Esophagus muscularis mucosa (tissue), 4 donors: ENCODE data around the gene SLC25A47.

ENCODE experiments used
- EP300 ChIP-seq: sonication (generic); formaldehyde crosslinking; IDR thresholded peaks from one replicate; pipeline ENCODE4 v1.6.1; 2017; ENCODE audit warnings: antibody characterized with exemption
- POLR2A ChIP-seq: fragments of 450-650 bp; IDR thresholded peaks from one replicate; pipeline ENCODE4 v1.6.1; 2017; ENCODE audit warnings: antibody characterized with exemption, moderate library complexity, mild to moderate bottlenecking, low read depth
- POLR2AphosphoS5 ChIP-seq, 2 donors: sonication (generic); formaldehyde crosslinking; IDR thresholded peaks; one replicate each; pipeline ENCODE4 v1.6.1; 2017; ENCODE audit warnings: antibody characterized with exemption in 2 of 2
- TF ChIP-seq, protein P1 (sequence below), 3 experiments: fragments of 200-600 bp in 2 of 3; fragments of 450-650 bp in 1 of 3; sonication (generic) in 2 of 3; IDR thresholded peaks; one replicate each; pipeline ENCODE4 v1.5.1; 2017 to 2019; ENCODE audit warnings: antibody characterized with exemption in 3 of 3, mild to moderate bottlenecking in 2 of 3, moderate library complexity in 1 of 3

DNA sequence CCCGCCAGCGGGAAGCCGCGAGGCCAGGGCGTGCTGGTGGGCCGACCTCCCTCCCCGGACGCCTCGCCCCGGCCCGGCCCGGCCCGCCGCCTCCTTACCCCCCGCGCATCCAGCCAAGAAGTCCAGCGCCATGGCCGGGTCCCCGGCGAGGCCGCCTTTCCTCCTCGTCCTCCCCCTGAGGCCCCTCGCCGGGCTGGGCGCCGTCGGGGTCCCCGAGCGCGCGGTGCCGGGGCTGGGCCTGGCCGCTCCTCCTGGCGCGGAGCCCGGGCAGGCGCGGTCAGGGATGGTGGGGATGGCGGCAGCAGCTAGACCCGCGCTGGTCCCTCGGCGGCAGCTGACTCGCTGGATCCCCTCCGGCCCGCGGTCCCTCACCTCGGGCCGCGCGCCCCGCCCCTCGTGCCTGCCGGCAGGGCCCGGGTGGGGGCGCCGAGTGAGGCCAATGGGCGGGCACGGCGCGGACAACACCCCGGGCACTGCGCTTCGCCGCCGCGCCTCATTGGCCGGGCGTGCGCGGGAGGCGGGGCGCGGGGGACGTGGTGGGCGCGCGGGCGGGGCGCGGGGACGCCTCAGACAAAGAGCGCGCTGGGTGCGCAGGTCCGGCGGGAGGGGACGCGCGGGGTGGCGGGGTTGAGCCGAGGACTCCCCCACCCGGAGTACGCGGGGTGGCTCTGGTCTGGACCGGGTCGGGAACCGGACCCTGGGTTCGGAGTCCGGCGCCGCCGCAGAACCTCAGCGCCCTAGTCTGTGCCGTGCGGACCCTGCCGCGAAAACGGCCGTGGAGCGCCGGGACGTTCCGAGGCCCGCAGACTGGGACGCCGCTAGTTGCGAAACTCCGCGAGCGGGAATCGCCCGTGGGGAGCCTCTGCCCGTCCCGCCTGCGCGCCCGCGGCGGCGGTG lies 16.8 kb upstream of the SLC25A47 start, which contains the start of gene SLC25A29:
- TF ChIP-seq, protein P1, sequence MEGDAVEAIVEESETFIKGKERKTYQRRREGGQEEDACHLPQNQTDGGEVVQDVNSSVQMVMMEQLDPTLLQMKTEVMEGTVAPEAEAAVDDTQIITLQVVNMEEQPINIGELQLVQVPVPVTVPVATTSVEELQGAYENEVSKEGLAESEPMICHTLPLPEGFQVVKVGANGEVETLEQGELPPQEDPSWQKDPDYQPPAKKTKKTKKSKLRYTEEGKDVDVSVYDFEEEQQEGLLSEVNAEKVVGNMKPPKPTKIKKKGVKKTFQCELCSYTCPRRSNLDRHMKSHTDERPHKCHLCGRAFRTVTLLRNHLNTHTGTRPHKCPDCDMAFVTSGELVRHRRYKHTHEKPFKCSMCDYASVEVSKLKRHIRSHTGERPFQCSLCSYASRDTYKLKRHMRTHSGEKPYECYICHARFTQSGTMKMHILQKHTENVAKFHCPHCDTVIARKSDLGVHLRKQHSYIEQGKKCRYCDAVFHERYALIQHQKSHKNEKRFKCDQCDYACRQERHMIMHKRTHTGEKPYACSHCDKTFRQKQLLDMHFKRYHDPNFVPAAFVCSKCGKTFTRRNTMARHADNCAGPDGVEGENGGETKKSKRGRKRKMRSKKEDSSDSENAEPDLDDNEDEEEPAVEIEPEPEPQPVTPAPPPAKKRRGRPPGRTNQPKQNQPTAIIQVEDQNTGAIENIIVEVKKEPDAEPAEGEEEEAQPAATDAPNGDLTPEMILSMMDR (IDR thresholded peaks at IDR 0.05), result no peak
- peak; percentile 52 for TF ChIP-seq POLR2A
- TF ChIP-seq EP300, result no peak
- TF ChIP-seq POLR2AphosphoS5 (IDR thresholded peaks at IDR 0.05), result peak; percentile 64 to 82
